DMS 273 (cell line): ENCODE measurements around the gene HOXB3.

Source experiments
- DNase-seq: peaks from one replicate; lab custom pipeline; 2025; ENCODE audit not compliant: unreplicated experiment; lab: John Stamatoyannopoulos, UW

HOXB3 gene

GRCh38 chr17:48589831-48590606 is at the start of gene HOXB3:
TSS of gene HOXB3 (minus strand) at chr17:48590241. CDS start at chr17:48552474, 37,767 bp downstream.
- DNase-seq = no peak

GRCh38 chr17:48639136-48639535 is 49.1 kb upstream of the HOXB3 start:
- no peak for DNase-seq

- DNase-seq = no peak
Observed at GRCh38 chr17:48637323-48638260, 47.6 kb upstream of the HOXB3 start.

- DNase-seq = peak; percentile 93
Observed at GRCh38 chr17:48636177-48637018, 46.4 kb upstream of the HOXB3 start.

GRCh38 chr17:48634493-48635208 is 44.6 kb upstream of the HOXB3 start:
- no peak for DNase-seq

GRCh38 chr17:48633266-48633677 is 43.2 kb upstream of the HOXB3 start:
- no peak for DNase-seq

GRCh38 chr17:48632579-48633265 is 42.7 kb upstream of the HOXB3 start:
- DNase-seq = no peak

GRCh38 chr17:48631693-48632578 is 41.9 kb upstream of the HOXB3 start:
- no peak for DNase-seq

- no peak for DNase-seq
Observed at GRCh38 chr17:48630925-48631692, 41.1 kb upstream of the HOXB3 start.

- no peak for DNase-seq
Observed at GRCh38 chr17:48630009-48630924, 40.2 kb upstream of the HOXB3 start.

- no peak for DNase-seq
Observed at GRCh38 chr17:48629411-48629759, 39.3 kb upstream of the HOXB3 start.

- DNase-seq = no peak
Observed at GRCh38 chr17:48628649-48629410, 38.8 kb upstream of the HOXB3 start.

GRCh38 chr17:48627623-48628521 is 37.8 kb upstream of the HOXB3 start:
- DNase-seq = no peak

- DNase-seq = no peak
Observed at GRCh38 chr17:48627118-48627597, 37.1 kb upstream of the HOXB3 start.
